Inflammatory macrophage treated with lipopolysaccharide for 4 hours (primary cell): Measurements from ENCODE around the gene CNN2.

ENCODE experiments used
- DNase-seq: peaks from one replicate; pipeline ENCODE4 v3.0.0-alpha.2; 2020

The CNN2 gene

GRCh38 chr19:1084024-1084868 is 57.8 kb downstream of the CNN2 start:
- DNase-seq = no peak

- DNase-seq = no peak
These were observed 58.7 kb downstream of the CNN2 start for GRCh38 chr19:1085053-1085658.

DNA sequence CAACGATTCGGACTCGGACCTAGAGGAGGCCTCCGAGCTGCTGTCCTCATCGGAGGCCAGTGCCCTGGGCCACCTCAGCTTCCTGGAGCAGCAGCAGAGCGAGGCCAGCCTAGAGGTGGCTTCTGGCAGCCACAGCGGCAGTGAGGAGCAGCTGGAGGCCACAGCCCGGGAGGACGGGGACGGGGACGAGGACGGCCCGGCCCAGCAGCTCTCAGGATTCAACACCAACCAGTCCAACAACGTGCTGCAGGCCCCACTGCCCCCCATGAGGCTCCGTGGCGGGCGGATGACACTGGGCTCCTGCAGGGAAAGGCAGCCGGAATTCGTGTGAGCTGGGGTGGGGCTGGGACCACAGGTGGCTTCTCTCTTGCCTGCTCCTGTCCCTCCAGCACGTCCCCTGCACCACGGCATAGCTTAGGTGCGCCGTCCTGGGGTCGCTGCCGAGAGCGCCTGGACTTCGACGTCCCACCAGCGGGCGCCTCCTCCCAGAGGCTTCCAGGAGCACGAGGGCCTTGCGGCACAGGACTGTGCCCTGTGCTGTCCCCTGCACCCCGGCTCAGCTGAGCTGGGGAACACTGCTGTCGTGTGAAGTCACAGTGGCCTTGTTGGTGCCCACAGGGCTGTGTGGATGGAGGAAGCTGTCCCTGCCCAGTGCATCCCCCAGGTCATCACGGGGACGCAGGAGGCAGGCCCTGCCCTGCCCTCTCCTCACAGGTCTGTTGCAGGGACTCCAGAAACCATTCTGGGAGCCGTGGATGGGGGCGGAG is 59.5 kb downstream of the CNN2 start:
- DNase-seq = no peak

GRCh38 chr19:1086613-1087012 is 60.2 kb downstream of the CNN2 start:
- no peak for DNase-seq

DNA sequence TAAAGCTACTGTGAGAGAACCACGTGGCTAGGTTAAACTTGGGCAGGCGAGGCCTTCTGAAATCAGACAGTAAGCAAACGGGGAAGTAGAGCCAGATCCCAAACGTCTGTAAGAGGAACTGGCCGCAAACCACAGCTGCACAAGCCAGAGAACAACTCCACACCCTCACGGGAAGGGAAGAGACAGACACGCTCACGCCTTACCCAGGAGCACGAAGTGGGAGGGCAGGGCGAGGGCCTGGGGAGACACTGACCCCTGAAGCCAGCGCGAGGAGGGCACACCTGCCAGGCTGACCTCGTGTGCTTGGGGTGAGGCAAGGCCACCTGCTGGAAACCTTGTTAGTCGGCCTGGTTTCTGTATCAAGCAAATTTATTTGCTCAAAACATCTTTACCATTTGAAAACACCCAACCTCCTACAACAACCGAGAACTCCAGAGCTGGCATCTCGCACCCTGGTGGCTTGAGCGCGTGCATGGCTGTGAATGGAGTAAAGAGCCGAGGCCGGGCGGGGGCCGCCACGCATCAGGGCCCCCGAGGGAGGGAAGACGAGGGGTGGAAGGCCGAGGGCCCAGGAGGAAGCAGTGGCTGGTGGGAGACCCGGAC is 61.5 kb downstream of the CNN2 start:
- peak; percentile 95 for DNase-seq

- peak; percentile 77 for DNase-seq
These were observed 62.1 kb downstream of the CNN2 start for GRCh38 chr19:1088416-1089010.
